ENCODE measurements around the gene VTN. TPM values are rescaled to one million over a fixed set of nuclear protein-coding genes. Genes with fewer than 3 reads are reported as not detected.

Gene VTN
- total RNA-seq, 2 experiments from 2014 or later, result 0.40 TPM; not detected in 1

DNA sequence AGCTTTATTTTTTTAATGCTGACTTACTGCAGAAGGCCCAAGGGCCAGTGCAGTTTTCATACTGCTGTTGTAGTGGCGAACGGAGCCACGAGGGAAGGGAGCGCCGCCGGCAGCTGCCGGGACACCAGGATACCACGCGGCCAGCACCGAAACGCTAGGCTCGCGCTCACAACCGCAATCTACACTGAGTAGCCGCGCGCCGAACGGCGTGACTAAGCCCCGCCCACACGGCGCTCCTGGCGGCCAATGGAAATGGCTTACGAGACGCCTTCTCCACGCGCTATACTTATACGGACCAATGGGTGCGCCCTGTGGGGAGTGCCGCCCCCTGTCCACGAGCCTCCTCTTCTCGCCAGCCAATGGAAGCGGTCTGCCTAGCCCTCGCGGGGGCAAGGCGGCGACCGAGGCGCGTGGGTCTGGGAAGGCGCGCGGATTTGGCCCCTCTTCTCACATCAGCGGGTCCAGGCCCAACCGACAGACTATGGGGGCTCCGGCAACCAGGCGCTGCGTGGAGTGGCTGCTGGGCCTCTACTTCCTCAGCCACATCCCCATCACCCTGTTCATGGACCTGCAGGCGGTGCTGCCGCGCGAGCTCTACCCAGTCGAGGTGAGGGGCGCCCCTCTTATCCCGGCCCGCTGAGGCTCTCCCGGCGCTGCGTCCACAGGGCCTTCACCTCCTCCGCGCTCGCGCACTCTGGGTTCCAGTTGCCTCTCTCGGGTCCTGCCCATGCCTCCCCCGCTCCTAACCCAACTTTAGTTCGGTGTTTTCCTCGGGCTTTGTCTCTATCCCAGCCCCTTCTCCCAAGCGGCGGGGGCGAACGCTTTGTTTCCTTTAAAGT, 51.1 kb downstream of the VTN start, which contains the start of gene TMEM97:
TSS of gene TMEM97 (plus strand) at position 442 of the 839 bp plus-strand sequence. CDS start at position 482, 40 bp downstream.
- ChIA-PET POLR2A (interaction anchor here (3.8 kb wide), 1 partner anchor 16 kb away, joined by 20 read pairs; the partner anchor contains the start of genes IFT20 and TNFAIP1), CTCF (ENCODE audit: unreplicated experiment) (no interaction called here)
- H3K9me2 ChIP-seq (ENCODE audit: insufficient read depth, low read length), result no peaks in the 10 kb centered on the region
- H3K36me3 ChIP-seq (ENCODE audit: insufficient read depth, low read length), result peaks cover 30% of the 10 kb centered on the region
- peak within 1 kb of the TSS; percentile 89 for H3K4me3 ChIP-seq (ENCODE audit: low read depth, low read length, poor library complexity, severe bottlenecking)
- H2AFZ ChIP-seq (ENCODE audit: low read length), result peak within 1 kb of the TSS; percentile 54
- intact Hi-C loops (cut with micrococcal nuclease; ENCODE audit: unreplicated experiment), result no loop called here
- peak within 1 kb of the TSS; percentile 49 for H3K27ac ChIP-seq (ENCODE audit: low read depth, low read length, poor library complexity, severe bottlenecking)
- TF ChIP-seq EZH2phosphoT487 (IDR thresholded peaks at IDR 0.05; ENCODE audit: borderline replicate concordance, low read depth, low read length) (no peak), CTCF (conservative IDR thresholded peaks at IDR 0.05; ENCODE audit: low read length) (0 out of 2 replicates have a peak, but pooled peaks have one; percentile 30)
- no peaks in the 10 kb centered on the region for H4K20me1 ChIP-seq (ENCODE audit: insufficient read depth, low read length)
- peak within 1 kb of the TSS; percentile 91 for H3K4me2 ChIP-seq (ENCODE audit: low read length)
- DNase-seq (ENCODE audit: low spot score), result peak; percentile 98
- no peaks in the 10 kb centered on the region for H3K9me3 ChIP-seq (ENCODE audit: low read length)
- peaks cover 47% of the 10 kb centered on the region for H3K79me2 ChIP-seq (ENCODE audit: insufficient read depth, low read depth, low read length)
- H3K4me1 ChIP-seq (ENCODE audit: insufficient read depth, low read length, poor library complexity, severe bottlenecking), result peaks cover 29% of the 10 kb centered on the region
- no TSS peak for BruUV-seq (replicated peaks)

GRCh38 chr17:28317966-28318758, 51.9 kb downstream of the VTN start:
- Histone ChIP-seq H3K4me3 (ENCODE audit: low read depth, low read length, poor library complexity, severe bottlenecking) (peak overlapping the region; percentile 89), H4K20me1 (ENCODE audit: insufficient read depth, low read length) (no peaks in the 10 kb centered on the region), H3K36me3 (ENCODE audit: insufficient read depth, low read length) (peaks cover 29% of the 10 kb centered on the region), H3K9me2 (ENCODE audit: insufficient read depth, low read length) (no peaks in the 10 kb centered on the region), H3K4me2 (ENCODE audit: low read length) (peak overlapping the region; percentile 91), H3K9me3 (ENCODE audit: low read length) (no peaks in the 10 kb centered on the region), H3K79me2 (ENCODE audit: insufficient read depth, low read depth, low read length) (peaks cover 40% of the 10 kb centered on the region), H3K27ac (ENCODE audit: low read depth, low read length, poor library complexity, severe bottlenecking) (peak overlapping the region; percentile 32), H3K4me1 (ENCODE audit: insufficient read depth, low read length, poor library complexity, severe bottlenecking) (peaks cover 27% of the 10 kb centered on the region), H2AFZ (ENCODE audit: low read length) (peak overlapping the region; percentile 53; the same call in 1 of the 2 replicates)
- BruUV-seq (replicated peaks), result no TSS peak
- DNase-seq (ENCODE audit: low spot score), result peak; percentile 34
- intact Hi-C loops (cut with micrococcal nuclease; ENCODE audit: unreplicated experiment), result no loop called here
- CTCF ChIA-PET (ENCODE audit: unreplicated experiment), result interaction anchor here (0.6 kb wide), 1 partner anchor 17 kb away, joined by 3 read pairs; the partner anchor contains the start of gene TNFAIP1
- POLR2A ChIA-PET, result interaction anchor here (1.1 to 3.8 kb wide), 3 partner anchors 12 to 40 kb away, joined by 3 to 20 read pairs (median 3); partner anchors contain the start of genes IFT20, POLDIP2 and TNFAIP1
- no peak; the same call in 1 of the 2 replicates for TF ChIP-seq CTCF (conservative IDR thresholded peaks at IDR 0.05; ENCODE audit: low read length)
- no peak for TF ChIP-seq EZH2phosphoT487 (IDR thresholded peaks at IDR 0.05; ENCODE audit: borderline replicate concordance, low read depth, low read length)

Small RNA genes within 50 kb of the gene (microRNA-seq; reads per million reads assigned to microRNA genes)
- gene MIR4723 (ENCODE audit: borderline replicate concordance), result 6.1 reads per million

Other genes with a start within 250 kb of the VTN start
- gene TMEM97, start 51.1 kb downstream of the VTN start, total RNA-seq (2014; rRNA removed; shearing (Covaris generic)), result 62.3 and 65.7 TPM in 2 replicates
- gene TMEM97, start 51.1 kb downstream of the VTN start, total RNA-seq (2022), result 65.1 and 69.6 TPM in 2 replicates
- gene IFT20, start 34.8 kb downstream of the VTN start, total RNA-seq (2014; rRNA removed; shearing (Covaris generic)), result 16.3 and 32.9 TPM in 2 replicates
- gene IFT20, start 34.8 kb downstream of the VTN start, total RNA-seq (2022), result 23.8 and 23.9 TPM in 2 replicates
- gene TNFAIP1, start 34.5 kb downstream of the VTN start, total RNA-seq (2014; rRNA removed; shearing (Covaris generic)), result 9.3 and 15.5 TPM in 2 replicates
- 10.6 and 14.7 TPM in 2 replicates for gene TNFAIP1, start 34.5 kb downstream of the VTN start, total RNA-seq (2022)
- gene POLDIP2, start 12.8 kb downstream of the VTN start, total RNA-seq (2014; rRNA removed; shearing (Covaris generic)), result 82.2 and 88.8 TPM in 2 replicates
- 85.0 and 89.2 TPM in 2 replicates for gene POLDIP2, start 12.8 kb downstream of the VTN start, total RNA-seq (2022)
- gene SEBOX, start 5.1 kb downstream of the VTN start, total RNA-seq (2014; rRNA removed; shearing (Covaris generic)), result not detected in 2 replicates
- gene SEBOX, start 5.1 kb downstream of the VTN start, total RNA-seq (2022), result not detected in 2 replicates
- 4.7 and 7.5 TPM in 2 replicates for gene SARM1, start 1.4 kb upstream of the VTN start, total RNA-seq (2014; rRNA removed; shearing (Covaris generic))
- 21.3 and 21.7 TPM in 2 replicates for gene SARM1, start 1.4 kb upstream of the VTN start, total RNA-seq (2022)
- 0.85 and 1.5 TPM in 2 replicates for gene SLC46A1, start 35.9 kb upstream of the VTN start, total RNA-seq (2014; rRNA removed; shearing (Covaris generic))
- gene SLC46A1, start 35.9 kb upstream of the VTN start, total RNA-seq (2022), result 1.2 and 2.2 TPM in 2 replicates
- not detected in 2 replicates for gene SLC13A2, start 103.3 kb upstream of the VTN start, total RNA-seq (2014; rRNA removed; shearing (Covaris generic))
- gene SLC13A2, start 103.3 kb upstream of the VTN start, total RNA-seq (2022), result not detected in 2 replicates
- not detected in 2 replicates for gene FOXN1, start 136.0 kb upstream of the VTN start, total RNA-seq (2014; rRNA removed; shearing (Covaris generic))
- not detected in 2 replicates for gene FOXN1, start 136.0 kb upstream of the VTN start, total RNA-seq (2022)
- gene UNC119, start 182.3 kb upstream of the VTN start, total RNA-seq (2014; rRNA removed; shearing (Covaris generic)), result 10.5 and 14.2 TPM in 2 replicates
- gene UNC119, start 182.3 kb upstream of the VTN start, total RNA-seq (2022), result 8.4 and 14.9 TPM in 2 replicates
- gene PIGS, start 201.2 kb upstream of the VTN start, total RNA-seq (2014; rRNA removed; shearing (Covaris generic)), result 13.9 and 23.7 TPM in 2 replicates
- gene PIGS, start 201.2 kb upstream of the VTN start, total RNA-seq (2022), result 34.0 and 34.5 TPM in 2 replicates
- 62.4 and 70.7 TPM in 2 replicates for gene ALDOC, start 206.6 kb upstream of the VTN start, total RNA-seq (2014; rRNA removed; shearing (Covaris generic))
- gene ALDOC, start 206.6 kb upstream of the VTN start, total RNA-seq (2022), result 25.7 and 46.2 TPM in 2 replicates
- 161 and 163 TPM in 2 replicates for gene SPAG5, start 228.7 kb upstream of the VTN start, total RNA-seq (2014; rRNA removed; shearing (Covaris generic))
- gene SPAG5, start 228.7 kb upstream of the VTN start, total RNA-seq (2022), result 152 and 156 TPM in 2 replicates
- gene RSKR, start 243.9 kb upstream of the VTN start, total RNA-seq (2014; rRNA removed; shearing (Covaris generic)), result 24.7 and 30.4 TPM in 2 replicates
- 59.6 and 66.2 TPM in 2 replicates for gene RSKR, start 243.9 kb upstream of the VTN start, total RNA-seq (2022)